HepG2 (cell line): ENCODE measurements around the gene CDC123. TPM values are rescaled to one million over a fixed set of nuclear protein-coding genes. Genes with fewer than 3 reads are reported as not detected.
A peak's percentile ranks its signal among the peaks of the same experiment; 100 is the strongest.

ENCODE experiments used
- ATAC-seq: fragments of 200-7000 bp; cut with Tn5 transposase; 3 replicates; pipeline ENCODE4 v1.9.1; 2020; ENCODE audit warnings: mild to moderate bottlenecking, moderate library complexity
- BruUV-seq: library from RNA; stranded (reverse); fragments of 400-500 nt; replicated peaks from 2 replicates; lab custom pipeline; 2021; lab: Mats Ljungman, UMichigan
- CTCF ChIA-PET: fragments of 300-600 bp; formaldehyde crosslinking; extraction: SDS; loops from one replicate; lab custom pipeline; 2021; ENCODE audit warnings: low total read pairs, inconsistent platforms, low intra/inter-chr PET ratio; lab: Yijun Ruan, JAX
- POLR2A ChIA-PET: fragments of 350-600 bp; sonication (Branson Sonifier 250); formaldehyde crosslinking; loops from one replicate; lab custom pipeline; 2020; ENCODE audit warnings: antibody characterized with exemption, inconsistent platforms; lab: Yijun Ruan, JAX
- DNase-seq: peaks from one replicate; pipeline ENCODE4 v3.0.0-alpha.2; 2015; ENCODE audit warnings: low spot score
- FAIRE-seq: peaks from 3 replicates; lab custom pipeline; 2011; peaks lifted over from hg19 to GRCh38; lab: Jason Lieb, UNC
- H2AFZ ChIP-seq: one replicate; pipeline ENCODE4 v1.6.1; 2011; ENCODE audit warnings: low read length, inconsistent platforms
- H3K27ac ChIP-seq: fragments of 300-600 bp; 3 replicates; pipeline ENCODE4 v1.8.0; 2011; ENCODE audit warnings: mixed run types, mild to moderate bottlenecking, mixed read lengths, low read length, inconsistent platforms; ENCODE audit not compliant: insufficient read depth; ENCODE audit errors: extremely low read length
- H3K27me3 ChIP-seq, 2 experiments: fragments of 200-600 bp in 1 of 2; 2 replicates in 1 of 2; 3 replicates in 1 of 2; pipeline versions ENCODE4 v1.6.0 to v1.8.0; 2011; ENCODE audit warnings: low read length in 2 of 2, mild to moderate bottlenecking in 2 of 2, moderate library complexity in 2 of 2, inconsistent platforms in 1 of 2; ENCODE audit not compliant: insufficient read depth in 2 of 2, control insufficient read depth in 1 of 2
- H3K36me3 ChIP-seq, 2 experiments: fragments of 200-600 bp in 1 of 2; replicated peaks in 1 of 2; 2 replicates in 1 of 2; 3 replicates in 1 of 2; pipeline versions ENCODE4 v1.5.1 to v1.8.0; 2011; ENCODE audit warnings: low read length in 2 of 2, inconsistent platforms in 1 of 2; ENCODE audit not compliant: insufficient read depth in 2 of 2, control insufficient read depth in 1 of 2
- H3K4me1 ChIP-seq: 2 replicates; pipeline ENCODE4 v1.5.1; 2012; ENCODE audit warnings: low read length, inconsistent platforms; ENCODE audit not compliant: insufficient read depth
- H3K4me2 ChIP-seq: 2 replicates; pipeline ENCODE4 v1.6.0; 2011; ENCODE audit warnings: low read depth, low read length, inconsistent platforms
- H3K4me3 ChIP-seq, 3 experiments: fragments of 200-600 bp in 1 of 3; sonication (generic), shearing (Covaris generic) in 1 of 3; replicated peaks in 1 of 3; 2 replicates each; pipeline ENCODE4 v1.5.1; 2011 to 2016; ENCODE audit warnings: low read length in 3 of 3, inconsistent platforms in 2 of 3, low read depth in 2 of 3, mild to moderate bottlenecking in 2 of 3, control low read depth in 1 of 3, mixed read lengths in 1 of 3; ENCODE audit not compliant: insufficient read depth in 1 of 3
- H3K79me2 ChIP-seq: one replicate; pipeline ENCODE4 v1.6.1; 2011; ENCODE audit warnings: low read length, inconsistent platforms; ENCODE audit not compliant: insufficient read depth
- H3K9ac ChIP-seq: 2 replicates; pipeline ENCODE4 v1.6.0; 2011; ENCODE audit warnings: mild to moderate bottlenecking, low read depth, low read length, inconsistent platforms; ENCODE audit not compliant: insufficient read depth
- H3K9me3 ChIP-seq: 2 replicates; pipeline ENCODE4 v1.5.1; 2012; ENCODE audit warnings: mild to moderate bottlenecking, low read length
- H4K20me1 ChIP-seq: 2 replicates; pipeline ENCODE4 v1.6.0; 2011; ENCODE audit warnings: inconsistent platforms, mild to moderate bottlenecking, low read length, moderate library complexity; ENCODE audit not compliant: insufficient read depth
- NR1H2 ChIP-seq: sonication (generic); formaldehyde crosslinking; IDR thresholded peaks from 2 replicates; pipeline ENCODE4 v1.8.1; 2022; ENCODE audit warnings: low read depth, missing genetic modification reagents, borderline replicate concordance
- ZFY ChIP-seq: sonication (generic); formaldehyde crosslinking; IDR thresholded peaks from 2 replicates; pipeline ENCODE4 v1.4.0; 2020; ENCODE audit warnings: missing genetic modification reagents
- ZNF501 ChIP-seq: sonication (generic); formaldehyde crosslinking; IDR thresholded peaks from 2 replicates; pipeline ENCODE4 v1.5.1; 2020; ENCODE audit warnings: mild to moderate bottlenecking, moderate library complexity, missing genetic modification reagents
- ZNF552 ChIP-seq: sonication (generic); formaldehyde crosslinking; IDR thresholded peaks from 2 replicates; pipeline ENCODE4 v1.9.0; 2022; ENCODE audit warnings: missing genetic modification reagents, mild to moderate bottlenecking, borderline replicate concordance
- WGBS: methylation state at CpG from one replicate; pipeline ENCODE4 v1.1.6; 2017; ENCODE audit warnings: low lambda C conversion rate; 5-methylcytosine and 5-hydroxymethylcytosine counted together
- in situ Hi-C: cut with HindIII; loops from 2 replicates; pipeline ENCODE4 v1.10.0; 2017; ENCODE audit warnings: low pct_unique_long_range_greater_than_20kb; ENCODE audit not compliant: extremely low pct_ligation_motif_present
- intact Hi-C: fragments of 100-400 bp; cut with micrococcal nuclease; formaldehyde crosslinking; loops from one replicate; pipeline ENCODE4 v1.10.0; 2022; ENCODE audit not compliant: unreplicated experiment
- polyA plus RNA-seq, 8 experiments: library from polyadenylated mRNA; depleted of rRNA in 3 of 8; stranded (reverse) in 7 of 8; unstranded in 1 of 8; fragments of >200 nt; fragmentation: Illumina TruSeq in 4 of 8; extraction: Trizol in 4 of 8; gene quantifications; 2 replicates each; pipeline versions ENCODE4 v1.2.1 to v1.2.3, GENCODE V29; 2011 to 2016; ENCODE audit warnings: low read depth in 4 of 8, missing spikeins in 1 of 8, mixed read lengths in 1 of 8; ENCODE audit not compliant: insufficient read depth in 1 of 8
- total RNA-seq, 5 experiments: library from RNA; depleted of rRNA; stranded (reverse); fragments of >200 nt; fragmentation: Illumina TruSeq; extraction: Trizol; gene quantifications; 2 replicates each; pipeline ENCODE4 v1.2.3, GENCODE V29; 2016; ENCODE audit warnings: low read depth in 1 of 5
- TF ChIP-seq, protein P1 (sequence below), 2 experiments: sonication (generic) in 1 of 2; formaldehyde crosslinking in 1 of 2; IDR thresholded peaks; 2 replicates each; pipeline versions ENCODE4 v1.6.1 to v1.9.0; 2014 to 2022; ENCODE audit warnings: antibody characterized with exemption in 1 of 2, borderline replicate concordance in 1 of 2, inconsistent platforms in 1 of 2, low read depth in 1 of 2, missing genetic modification reagents in 1 of 2

Gene CDC123
- total and polyA plus RNA-seq, 2 of the 13 experiments (the other 11 are each of a cell fraction or from before 2014, with no cell fraction given) = 63.3 to 153 TPM

- intact Hi-C loops (no loop called here), in situ Hi-C loops (no loop called here)
- no peak for FAIRE-seq
- TF ChIP-seq, protein P1, sequence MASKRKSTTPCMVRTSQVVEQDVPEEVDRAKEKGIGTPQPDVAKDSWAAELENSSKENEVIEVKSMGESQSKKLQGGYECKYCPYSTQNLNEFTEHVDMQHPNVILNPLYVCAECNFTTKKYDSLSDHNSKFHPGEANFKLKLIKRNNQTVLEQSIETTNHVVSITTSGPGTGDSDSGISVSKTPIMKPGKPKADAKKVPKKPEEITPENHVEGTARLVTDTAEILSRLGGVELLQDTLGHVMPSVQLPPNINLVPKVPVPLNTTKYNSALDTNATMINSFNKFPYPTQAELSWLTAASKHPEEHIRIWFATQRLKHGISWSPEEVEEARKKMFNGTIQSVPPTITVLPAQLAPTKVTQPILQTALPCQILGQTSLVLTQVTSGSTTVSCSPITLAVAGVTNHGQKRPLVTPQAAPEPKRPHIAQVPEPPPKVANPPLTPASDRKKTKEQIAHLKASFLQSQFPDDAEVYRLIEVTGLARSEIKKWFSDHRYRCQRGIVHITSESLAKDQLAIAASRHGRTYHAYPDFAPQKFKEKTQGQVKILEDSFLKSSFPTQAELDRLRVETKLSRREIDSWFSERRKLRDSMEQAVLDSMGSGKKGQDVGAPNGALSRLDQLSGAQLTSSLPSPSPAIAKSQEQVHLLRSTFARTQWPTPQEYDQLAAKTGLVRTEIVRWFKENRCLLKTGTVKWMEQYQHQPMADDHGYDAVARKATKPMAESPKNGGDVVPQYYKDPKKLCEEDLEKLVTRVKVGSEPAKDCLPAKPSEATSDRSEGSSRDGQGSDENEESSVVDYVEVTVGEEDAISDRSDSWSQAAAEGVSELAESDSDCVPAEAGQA (IDR thresholded peaks at IDR 0.05; ENCODE audit: low read depth) = no peak
- TF ChIP-seq, protein P1 (CRISPR knock-in tag; IDR thresholded peaks at IDR 0.05; ENCODE audit: borderline replicate concordance) = no peak
- no peak for TF ChIP-seq NR1H2
- no peak for TF ChIP-seq ZFY
- TF ChIP-seq ZNF501 (CRISPR knock-in tag) = no peak
- no peak for TF ChIP-seq ZNF552 (CRISPR knock-in tag)
- ChIA-PET POLR2A (no interaction called here), CTCF (no interaction called here)
- H3K9ac ChIP-seq = no peak overlapping the region
- peaks cover 24 to 50% of the 10 kb centered on the region in 2 experiments for H3K36me3 ChIP-seq
- H2AFZ ChIP-seq = no peak overlapping the region
- H3K4me2 ChIP-seq = no peak overlapping the region
- peaks cover 4% of the 10 kb centered on the region for H3K4me1 ChIP-seq
- no peaks in the 10 kb centered on the region for H4K20me1 ChIP-seq
- DNase-seq = no peak
- BruUV-seq = TSS peak; percentile 37
- peaks cover 3% of the 10 kb centered on the region for H3K79me2 ChIP-seq
- H3K27ac ChIP-seq = no peak overlapping the region
- ATAC-seq = no peak
- H3K27me3 ChIP-seq = no peaks in the 10 kb centered on the region
- 98% methylated on average over 18 of the region's 18 CpGs for WGBS
- no peaks in the 10 kb centered on the region for H3K9me3 ChIP-seq
- H3K4me3 ChIP-seq = no peak overlapping the region
Measured at GRCh38 chr10:12243864-12244620, 48.1 kb downstream of the CDC123 start.
